ENCODE measurements around the gene GDPD3.

DNA sequence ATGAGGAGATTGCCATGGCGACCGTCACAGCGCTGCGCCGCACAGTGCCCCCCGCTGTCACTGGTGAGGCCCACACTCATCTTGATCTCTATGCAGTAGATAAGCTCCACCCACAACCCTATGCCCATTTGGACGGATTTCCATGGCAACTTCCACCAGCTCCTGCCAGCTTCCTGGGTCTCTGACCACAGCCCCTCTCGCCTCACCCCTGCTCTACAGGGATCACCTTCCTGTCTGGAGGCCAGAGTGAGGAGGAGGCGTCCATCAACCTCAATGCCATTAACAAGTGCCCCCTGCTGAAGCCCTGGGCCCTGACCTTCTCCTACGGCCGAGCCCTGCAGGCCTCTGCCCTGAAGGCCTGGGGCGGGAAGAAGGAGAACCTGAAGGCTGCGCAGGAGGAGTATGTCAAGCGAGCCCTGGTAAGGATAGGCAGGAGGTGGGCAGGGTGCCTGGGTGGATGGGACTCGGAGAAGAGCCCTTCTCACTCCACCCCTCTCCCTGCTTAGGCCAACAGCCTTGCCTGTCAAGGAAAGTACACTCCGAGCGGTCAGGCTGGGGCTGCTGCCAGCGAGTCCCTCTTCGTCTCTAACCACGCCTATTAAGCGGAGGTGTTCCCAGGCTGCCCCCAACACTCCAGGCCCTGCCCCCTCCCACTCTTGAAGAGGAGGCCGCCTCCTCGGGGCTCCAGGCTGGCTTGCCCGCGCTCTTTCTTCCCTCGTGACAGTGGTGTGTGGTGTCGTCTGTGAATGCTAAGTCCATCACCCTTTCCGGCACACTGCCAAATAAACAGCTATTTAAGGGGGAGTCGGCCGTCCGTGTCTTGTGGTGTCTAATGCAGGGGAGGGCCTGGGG lies 43.5 kb downstream of the GDPD3 start:
- TF ChIP-seq, protein P1, sequence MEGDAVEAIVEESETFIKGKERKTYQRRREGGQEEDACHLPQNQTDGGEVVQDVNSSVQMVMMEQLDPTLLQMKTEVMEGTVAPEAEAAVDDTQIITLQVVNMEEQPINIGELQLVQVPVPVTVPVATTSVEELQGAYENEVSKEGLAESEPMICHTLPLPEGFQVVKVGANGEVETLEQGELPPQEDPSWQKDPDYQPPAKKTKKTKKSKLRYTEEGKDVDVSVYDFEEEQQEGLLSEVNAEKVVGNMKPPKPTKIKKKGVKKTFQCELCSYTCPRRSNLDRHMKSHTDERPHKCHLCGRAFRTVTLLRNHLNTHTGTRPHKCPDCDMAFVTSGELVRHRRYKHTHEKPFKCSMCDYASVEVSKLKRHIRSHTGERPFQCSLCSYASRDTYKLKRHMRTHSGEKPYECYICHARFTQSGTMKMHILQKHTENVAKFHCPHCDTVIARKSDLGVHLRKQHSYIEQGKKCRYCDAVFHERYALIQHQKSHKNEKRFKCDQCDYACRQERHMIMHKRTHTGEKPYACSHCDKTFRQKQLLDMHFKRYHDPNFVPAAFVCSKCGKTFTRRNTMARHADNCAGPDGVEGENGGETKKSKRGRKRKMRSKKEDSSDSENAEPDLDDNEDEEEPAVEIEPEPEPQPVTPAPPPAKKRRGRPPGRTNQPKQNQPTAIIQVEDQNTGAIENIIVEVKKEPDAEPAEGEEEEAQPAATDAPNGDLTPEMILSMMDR (IDR thresholded peaks at IDR 0.05; ENCODE audit: low read depth, low read length, poor library complexity, severe bottlenecking), result no peak
- no peak for TF ChIP-seq EZH2phosphoT487 (IDR thresholded peaks at IDR 0.05; ENCODE audit: borderline replicate concordance, low read length)
